Epithelial cell of esophagus (primary cell): ENCODE measurements around the gene CNTLN.
"Not testable (repeated sequence)": the region's sequence is repeated elsewhere in the genome, so short reads cannot be mapped to it uniquely, and the experiment has no call there.

ENCODE experiments used
- DNase-seq: peaks from one replicate; pipeline ENCODE4 v3.0.0; 2010; ENCODE audit warnings: low read depth
- H3K4me3 ChIP-seq: 2 replicates; pipeline ENCODE4 v1.5.1; 2011; ENCODE audit warnings: mild to moderate bottlenecking, low read length, control low read depth
- TF ChIP-seq, protein P1 (sequence below): IDR thresholded peaks from 2 replicates; pipeline ENCODE4 v1.5.1; 2011; ENCODE audit warnings: low read depth, mild to moderate bottlenecking, low read length, control low read depth, inconsistent platforms; ENCODE audit not compliant: insufficient read depth; ENCODE audit errors: missing control alignments

CNTLN gene

DNA sequence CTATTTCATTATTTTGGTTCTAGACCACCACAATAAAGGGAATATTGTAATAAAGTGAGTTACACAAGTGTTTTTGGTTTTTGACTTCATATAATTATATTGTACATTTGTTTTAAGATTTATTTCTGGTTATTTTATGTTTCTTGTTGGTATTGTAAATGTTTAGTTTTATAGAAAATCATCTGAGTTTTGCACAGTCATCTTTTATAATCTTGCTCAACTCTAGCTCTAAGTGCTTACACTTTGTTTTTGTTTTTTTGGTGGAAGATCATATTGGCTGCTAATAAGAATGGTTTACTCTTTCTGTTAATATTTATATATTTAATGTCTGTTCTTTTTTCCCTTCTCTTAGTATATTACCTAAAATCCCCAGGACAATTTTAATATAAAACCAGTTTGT, 135.0 kb downstream of the CNTLN start:
- TF ChIP-seq, protein P1, sequence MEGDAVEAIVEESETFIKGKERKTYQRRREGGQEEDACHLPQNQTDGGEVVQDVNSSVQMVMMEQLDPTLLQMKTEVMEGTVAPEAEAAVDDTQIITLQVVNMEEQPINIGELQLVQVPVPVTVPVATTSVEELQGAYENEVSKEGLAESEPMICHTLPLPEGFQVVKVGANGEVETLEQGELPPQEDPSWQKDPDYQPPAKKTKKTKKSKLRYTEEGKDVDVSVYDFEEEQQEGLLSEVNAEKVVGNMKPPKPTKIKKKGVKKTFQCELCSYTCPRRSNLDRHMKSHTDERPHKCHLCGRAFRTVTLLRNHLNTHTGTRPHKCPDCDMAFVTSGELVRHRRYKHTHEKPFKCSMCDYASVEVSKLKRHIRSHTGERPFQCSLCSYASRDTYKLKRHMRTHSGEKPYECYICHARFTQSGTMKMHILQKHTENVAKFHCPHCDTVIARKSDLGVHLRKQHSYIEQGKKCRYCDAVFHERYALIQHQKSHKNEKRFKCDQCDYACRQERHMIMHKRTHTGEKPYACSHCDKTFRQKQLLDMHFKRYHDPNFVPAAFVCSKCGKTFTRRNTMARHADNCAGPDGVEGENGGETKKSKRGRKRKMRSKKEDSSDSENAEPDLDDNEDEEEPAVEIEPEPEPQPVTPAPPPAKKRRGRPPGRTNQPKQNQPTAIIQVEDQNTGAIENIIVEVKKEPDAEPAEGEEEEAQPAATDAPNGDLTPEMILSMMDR, result no peak
- no peak for DNase-seq
- H3K4me3 ChIP-seq, result no peak overlapping the region

DNA sequence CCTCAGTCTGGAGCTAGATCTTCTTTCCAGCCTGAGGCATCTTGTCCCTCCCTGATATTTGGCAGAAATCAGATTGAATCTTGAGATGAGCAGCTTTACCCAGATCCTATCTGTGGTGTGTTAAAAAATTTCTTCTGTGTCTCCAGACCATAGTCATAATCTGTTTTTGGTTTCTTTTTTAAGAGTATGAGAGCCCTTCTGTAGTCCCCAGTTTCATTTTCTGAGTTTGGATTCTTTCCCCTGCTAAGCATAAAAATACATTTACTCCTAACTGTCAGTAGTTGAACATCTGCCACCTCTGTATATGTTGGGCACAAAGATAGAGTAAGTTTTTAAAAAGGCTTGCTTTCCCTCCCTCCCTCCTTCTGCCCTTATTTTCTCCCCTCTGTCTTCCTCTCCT, 137.7 kb downstream of the CNTLN start:
- no peak for DNase-seq
- TF ChIP-seq, protein P1, result no peak
- H3K4me3 ChIP-seq, result no peak overlapping the region

DNA sequence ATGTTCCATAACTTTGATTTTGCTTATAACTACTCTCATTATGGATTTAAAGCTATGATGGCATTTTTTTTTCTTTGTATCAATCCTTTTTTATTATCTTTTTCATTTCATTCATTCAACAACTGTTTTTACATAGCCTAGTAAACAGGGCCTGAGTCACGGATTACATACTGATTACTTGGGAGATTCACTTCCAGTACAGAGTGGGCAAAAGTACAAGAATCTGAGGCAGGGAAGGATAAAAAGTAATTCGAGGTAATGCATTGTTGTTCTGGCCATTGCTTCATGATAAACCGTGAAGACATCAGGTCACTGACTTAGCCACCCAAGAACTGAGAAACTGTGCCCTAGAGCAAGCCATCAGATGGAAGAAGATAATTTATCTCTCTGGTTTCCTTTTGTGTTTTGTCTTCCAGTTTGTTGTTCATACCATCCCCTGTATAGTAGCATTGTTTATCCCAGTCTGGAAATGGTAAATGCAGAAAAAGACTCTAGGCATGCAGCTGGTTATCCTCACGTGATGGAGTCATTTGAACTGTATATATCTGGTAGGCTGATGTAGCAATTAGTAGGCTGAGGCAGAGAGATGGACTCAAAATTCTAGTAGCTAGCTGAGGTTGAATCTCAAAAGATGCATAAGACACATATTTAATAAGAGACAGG, 145.6 kb downstream of the CNTLN start:
- DNase-seq, result no peak
- TF ChIP-seq, protein P1, result no peak
- H3K4me3 ChIP-seq, result no peak overlapping the region

DNA sequence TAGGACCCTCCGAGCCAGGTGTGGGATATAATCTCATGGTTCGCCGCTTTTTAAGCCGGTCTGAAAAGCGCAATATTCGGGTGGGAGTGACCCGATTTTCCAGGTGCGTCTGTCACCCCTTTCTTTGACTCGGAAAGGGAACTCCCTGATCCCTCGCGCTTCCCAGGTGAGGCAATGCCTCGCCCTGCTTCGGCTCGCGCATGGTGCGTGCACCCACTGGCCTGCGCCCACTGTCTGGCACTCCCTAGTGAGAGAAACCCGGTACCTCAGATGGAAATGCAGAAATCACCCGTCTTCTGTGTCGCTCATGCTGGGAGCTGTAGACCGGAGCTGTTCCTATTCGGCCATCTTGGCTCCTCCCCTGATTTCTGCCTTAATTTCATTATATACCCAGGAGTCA, 155.8 kb downstream of the CNTLN start:
- H3K4me3 ChIP-seq, DNase-seq: not testable (repeated sequence)

DNA sequence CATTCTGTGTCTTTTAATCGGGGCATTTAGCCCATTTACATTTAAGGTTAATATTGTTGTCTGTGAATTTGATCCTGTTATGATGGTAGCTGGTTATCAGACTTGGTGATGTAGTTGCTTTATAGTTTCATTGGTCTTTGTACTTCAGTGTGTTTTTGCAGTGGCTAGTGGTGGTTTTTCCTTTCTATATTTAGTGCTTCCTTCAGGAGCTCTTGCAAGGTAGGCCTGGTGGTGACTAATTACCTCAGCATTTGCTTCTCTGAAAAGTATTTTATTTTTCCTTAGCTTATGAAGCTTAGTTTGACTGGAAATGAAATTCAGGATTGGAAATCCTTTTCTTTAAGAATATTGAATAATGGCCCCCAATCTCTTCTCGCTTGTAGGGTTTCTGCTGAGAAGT, 156.9 kb downstream of the CNTLN start:
- TF ChIP-seq, protein P1, result no peak
- peak; percentile 51 for DNase-seq
- no peak overlapping the region for H3K4me3 ChIP-seq

DNA sequence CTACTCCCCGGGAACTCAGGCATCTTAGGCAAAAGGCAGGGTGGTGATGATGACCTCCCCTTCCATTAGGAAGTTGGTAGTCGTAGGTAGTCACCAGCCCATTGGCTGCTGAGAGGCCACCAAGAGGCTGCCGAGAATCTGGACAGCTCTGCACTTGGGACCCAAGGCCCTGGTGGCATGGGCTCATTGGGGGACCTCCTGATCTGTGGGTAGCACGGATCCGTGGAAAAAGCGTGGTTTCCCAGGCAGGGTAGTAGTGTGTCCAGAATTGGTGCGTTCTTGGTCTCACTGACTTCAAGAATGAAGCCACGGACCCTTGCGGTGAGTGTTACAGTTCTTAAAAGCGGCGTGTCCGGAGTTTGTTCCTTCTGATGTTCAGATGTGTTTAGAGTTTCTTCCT, 158.8 kb downstream of the CNTLN start:
- TF ChIP-seq, protein P1, result no peak
- no peak overlapping the region for H3K4me3 ChIP-seq
- DNase-seq, result no peak

DNA sequence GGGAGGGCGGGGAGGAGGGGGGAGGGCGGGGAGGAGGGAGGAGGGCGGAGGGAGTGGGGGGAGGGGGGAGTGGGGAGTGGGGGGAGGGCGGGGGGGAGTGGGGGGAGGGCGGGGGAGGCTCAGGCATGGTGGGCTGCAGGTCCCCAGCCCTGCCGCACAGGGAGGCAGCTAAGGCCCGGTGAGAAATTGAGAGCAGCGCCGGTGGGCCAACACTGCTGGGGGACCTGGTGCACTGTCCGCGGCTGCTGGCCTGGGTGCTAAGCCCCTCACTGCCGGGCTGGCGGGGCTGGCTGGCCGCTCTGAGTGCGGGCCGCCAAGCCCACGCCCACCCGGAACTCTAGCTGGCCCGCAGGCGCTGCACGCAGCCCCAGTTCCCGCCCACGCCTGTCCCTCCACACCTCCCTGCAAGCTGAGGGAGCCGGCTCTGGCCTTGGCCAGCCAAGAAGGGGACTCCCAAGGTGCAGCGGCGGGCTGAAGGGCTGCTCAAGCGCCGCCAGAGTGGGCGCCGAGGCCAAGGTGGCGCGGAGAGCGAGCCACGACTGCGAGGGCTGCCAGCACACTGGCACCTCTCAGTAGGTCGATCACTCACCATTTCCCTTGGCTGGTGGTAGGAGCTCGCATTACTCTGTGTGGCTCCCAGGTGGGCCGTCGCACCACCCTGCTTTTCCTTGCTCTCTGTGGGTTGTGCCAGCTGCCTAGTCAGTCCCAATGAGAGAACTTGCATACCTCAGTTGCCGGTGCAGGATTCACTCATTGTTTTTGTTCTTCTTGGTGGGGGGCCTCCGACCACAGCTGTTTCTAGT, 160.2 kb downstream of the CNTLN start:
- no peak for DNase-seq
- H3K4me3 ChIP-seq, result no peak overlapping the region
- TF ChIP-seq, protein P1, result no peak
